H9 (cell line): ENCODE data around the gene CDYL2. TPM values are rescaled to one million over a fixed set of nuclear protein-coding genes. Genes with fewer than 3 reads are reported as not detected.

Experiments
- DNase-seq: peaks from one replicate; pipeline ENCODE4 v3.0.0-alpha.2; 2017
- H2AFZ ChIP-seq: one replicate; pipeline ENCODE4 v1.6.1; 2013; ENCODE audit warnings: mild to moderate bottlenecking, low read length, control low read depth, moderate library complexity
- H2AK5ac ChIP-seq: 2 replicates; pipeline ENCODE4 v1.6.1; 2013; ENCODE audit warnings: low read length, control low read depth, mixed read lengths; ENCODE audit not compliant: insufficient read length
- H2BK120ac ChIP-seq: one replicate; pipeline ENCODE4 v1.6.1; 2013; ENCODE audit warnings: low read depth, mild to moderate bottlenecking, low read length, control low read depth, inconsistent platforms; ENCODE audit not compliant: poor library complexity, severe bottlenecking
- H2BK12ac ChIP-seq: 2 replicates; pipeline ENCODE4 v1.6.1; 2013; ENCODE audit warnings: low read length, control low read depth, mixed read lengths, low read depth; ENCODE audit not compliant: insufficient read length
- H2BK15ac ChIP-seq: 2 replicates; pipeline ENCODE4 v1.6.1; 2013; ENCODE audit warnings: low read depth, low read length, control low read depth
- H2BK20ac ChIP-seq: one replicate; pipeline ENCODE4 v1.6.1; 2013; ENCODE audit warnings: low read depth, mild to moderate bottlenecking, low read length, control low read depth, inconsistent platforms; ENCODE audit not compliant: poor library complexity, severe bottlenecking
- H2BK5ac ChIP-seq: 2 replicates; pipeline ENCODE4 v1.6.1; 2013; ENCODE audit warnings: low read length, control low read depth, mixed read lengths; ENCODE audit not compliant: insufficient read length
- H3K14ac ChIP-seq: 2 replicates; pipeline ENCODE4 v1.6.1; 2013; ENCODE audit warnings: low read length, control low read depth; ENCODE audit not compliant: insufficient read depth
- H3K18ac ChIP-seq: 2 replicates; pipeline ENCODE4 v1.6.1; 2013; ENCODE audit warnings: low read depth, mild to moderate bottlenecking, mixed read lengths, low read length, control low read depth; ENCODE audit not compliant: insufficient read length
- H3K23ac ChIP-seq: 2 replicates; pipeline ENCODE4 v1.6.1; 2013; ENCODE audit warnings: low read length, control low read depth, mixed read lengths, low read depth; ENCODE audit not compliant: insufficient read length
- H3K23me2 ChIP-seq: 2 replicates; pipeline ENCODE4 v1.6.1; 2013; ENCODE audit warnings: low read depth, mild to moderate bottlenecking, mixed read lengths, low read length, control low read depth; ENCODE audit not compliant: insufficient read length, poor library complexity, severe bottlenecking
- H3K27ac ChIP-seq: 2 replicates; pipeline ENCODE4 v1.5.1; 2013; ENCODE audit warnings: low read length, control low read depth, mixed read lengths, low read depth; ENCODE audit not compliant: insufficient read length
- H3K27me3 ChIP-seq: 2 replicates; pipeline ENCODE4 v1.6.1; 2013; ENCODE audit warnings: low read length, control low read depth, inconsistent platforms; ENCODE audit not compliant: insufficient read depth
- H3K4ac ChIP-seq: 2 replicates; pipeline ENCODE4 v1.6.1; 2013; ENCODE audit warnings: low read depth, mild to moderate bottlenecking, control low read depth, inconsistent platforms, low read length, moderate library complexity
- H3K4me1 ChIP-seq: 2 replicates; pipeline ENCODE4 v1.6.1; 2013; ENCODE audit warnings: low read length, control low read depth, inconsistent platforms; ENCODE audit not compliant: insufficient read depth
- H3K4me2 ChIP-seq: 2 replicates; pipeline ENCODE4 v1.6.1; 2013; ENCODE audit warnings: low read length, control low read depth, mixed read lengths; ENCODE audit not compliant: insufficient read length, insufficient read depth
- H3K56ac ChIP-seq: 2 replicates; pipeline ENCODE4 v1.6.1; 2013; ENCODE audit warnings: low read depth, mild to moderate bottlenecking, mixed read lengths, low read length, control low read depth; ENCODE audit not compliant: insufficient read length
- H3K79me1 ChIP-seq: 2 replicates; pipeline ENCODE4 v1.6.1; 2013; ENCODE audit warnings: low read depth, mild to moderate bottlenecking, moderate library complexity, low read length, control low read depth, inconsistent platforms; ENCODE audit not compliant: insufficient read depth, poor library complexity, severe bottlenecking
- H3K79me2 ChIP-seq: 2 replicates; pipeline ENCODE4 v1.6.1; 2013; ENCODE audit warnings: low read length, control low read depth, inconsistent platforms; ENCODE audit not compliant: insufficient read depth
- H3K9ac ChIP-seq: 2 replicates; pipeline ENCODE4 v1.6.1; 2013; ENCODE audit warnings: low read length, control low read depth, mixed read lengths; ENCODE audit not compliant: insufficient read length; ENCODE audit errors: extremely low read depth
- H3K9me3 ChIP-seq: one replicate; pipeline ENCODE4 v1.6.1; 2013; ENCODE audit warnings: low read depth, low read length, inconsistent platforms; ENCODE audit not compliant: control insufficient read depth
- H3T11ph ChIP-seq: one replicate; pipeline ENCODE4 v1.6.1; 2013; ENCODE audit warnings: mild to moderate bottlenecking, low read length, control low read depth, inconsistent platforms
- H4K20me1 ChIP-seq: one replicate; pipeline ENCODE4 v1.6.1; 2013; ENCODE audit not compliant: control insufficient read depth, insufficient read length, insufficient read depth
- H4K5ac ChIP-seq: 2 replicates; pipeline ENCODE4 v1.6.1; 2013; ENCODE audit warnings: low read depth, mild to moderate bottlenecking, mixed read lengths, low read length, control low read depth; ENCODE audit not compliant: insufficient read length
- H4K8ac ChIP-seq: replicated peaks from 2 replicates; pipeline ENCODE4 v1.6.1; 2013; ENCODE audit warnings: low read length, control low read depth, mixed read lengths, low read depth; ENCODE audit not compliant: insufficient read length
- H4K91ac ChIP-seq: 2 replicates; pipeline ENCODE4 v1.6.1; 2013; ENCODE audit warnings: low read depth, mild to moderate bottlenecking, moderate library complexity, mixed read lengths, low read length, control low read depth; ENCODE audit not compliant: insufficient read length
- H3K27ac Mint-ChIP-seq, 3 experiments: 2 replicates in 2 of 3; 3 replicates in 1 of 3; pipeline ENCODE4 v1.8.0; 2020 to 2021; ENCODE audit warnings: mixed read lengths in 3 of 3, mild to moderate bottlenecking in 1 of 3, moderate library complexity in 1 of 3
- H3K27me3 Mint-ChIP-seq: 2 replicates; pipeline ENCODE4 v1.8.0; 2021; ENCODE audit warnings: low read depth, mild to moderate bottlenecking, moderate library complexity, mixed read lengths
- H3K36me3 Mint-ChIP-seq, 3 experiments: 2 replicates in 2 of 3; 3 replicates in 1 of 3; pipeline ENCODE4 v1.8.0; 2020 to 2021; ENCODE audit warnings: low read depth in 3 of 3, mixed read lengths in 3 of 3; ENCODE audit not compliant: insufficient read depth in 1 of 3
- H3K4me1 Mint-ChIP-seq, 2 experiments: 2 replicates each; pipeline ENCODE4 v1.8.0; 2020; ENCODE audit warnings: mixed read lengths in 2 of 2
- H3K4me3 Mint-ChIP-seq, 2 experiments: 2 replicates in 1 of 2; 3 replicates in 1 of 2; pipeline ENCODE4 v1.8.0; 2020 to 2021; ENCODE audit warnings: mild to moderate bottlenecking in 2 of 2, mixed read lengths in 2 of 2, moderate library complexity in 1 of 2
- H3K9me3 Mint-ChIP-seq, 2 experiments: 2 replicates in 1 of 2; 3 replicates in 1 of 2; pipeline ENCODE4 v1.8.0; 2020; ENCODE audit warnings: mild to moderate bottlenecking in 2 of 2, mixed read lengths in 2 of 2, moderate library complexity in 1 of 2
- WGBS: extraction: QIAGEN DNeasy Blood & Tissue Kit; methylation state at CpG from one replicate; pipeline ENCODE4 v1.1.7; 2013; ENCODE audit warnings: missing lambda C conversion rate, low lambda C conversion rate, mixed read lengths; ENCODE audit not compliant: insufficient read length; ENCODE audit errors: extremely low coverage; 5-methylcytosine and 5-hydroxymethylcytosine counted together
- total RNA-seq: library from RNA; stranded (reverse); gene quantifications from 2 replicates; pipeline ENCODE4 v1.2.1, GENCODE V29; 2021
- TF ChIP-seq, protein P1 (sequence below): fragments of 200-600 bp; sonication (generic); conservative IDR thresholded peaks from 3 replicates; pipeline ENCODE4 v1.8.0; 2021; ENCODE audit warnings: antibody characterized with exemption, mild to moderate bottlenecking

The CDYL2 gene
- total RNA-seq, 1 experiment from 2014 or later = 4.2 TPM

DNA sequence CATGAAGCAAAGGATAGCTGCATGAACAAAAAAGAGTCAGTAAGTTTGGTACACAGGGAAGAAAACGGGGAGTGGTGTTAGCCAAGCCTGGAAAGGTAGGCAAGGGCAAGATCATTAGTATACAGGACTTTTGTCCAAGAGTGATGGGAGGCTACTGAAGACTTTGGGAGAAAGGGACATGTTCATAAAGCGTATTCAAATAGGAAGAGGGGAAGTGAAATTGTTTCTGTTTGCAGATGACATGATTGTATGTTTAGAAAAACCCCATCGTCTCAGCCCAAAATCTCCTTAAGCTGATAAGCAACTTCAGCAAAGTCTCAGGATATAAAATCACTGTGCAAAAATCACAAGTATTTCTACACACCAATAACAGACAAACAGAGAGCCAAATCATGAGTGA is 19.4 kb downstream of the CDYL2 start:
- H4K8ac ChIP-seq = no peak overlapping the region
- no peak overlapping the region for H3T11ph ChIP-seq
- H3K4me2 ChIP-seq = no peak overlapping the region
- H4K5ac ChIP-seq = no peak overlapping the region
- Mint-ChIP-seq H3K4me3 (no peak overlapping the region), H3K27ac (no peak overlapping the region), H3K4me1 (peaks cover 12 to 13% of the 10 kb centered on the region in 2 experiments), H3K27me3 (no peaks in the 10 kb centered on the region; the same call in 1 of the 2 replicates), H3K36me3 (peaks cover 3 to 15% (median 4%) of the 10 kb centered on the region in 3 experiments; a peak in 5 of 7 replicates), H3K9me3 (peaks cover 21 to 37% of the 10 kb centered on the region in 2 experiments)
- no peaks in the 10 kb centered on the region for H3K9me3 ChIP-seq
- no peak overlapping the region for H3K18ac ChIP-seq
- H3K27ac ChIP-seq = no peak overlapping the region
- no peak overlapping the region for H2BK5ac ChIP-seq
- no peaks in the 10 kb centered on the region for H4K20me1 ChIP-seq
- no peak overlapping the region for H2BK20ac ChIP-seq
- no peak overlapping the region for H3K23ac ChIP-seq
- no peak for DNase-seq
- no peak overlapping the region for H3K4ac ChIP-seq
- no peak overlapping the region for H3K56ac ChIP-seq
- no peak overlapping the region for H3K9ac ChIP-seq
- H3K23me2 ChIP-seq = no peaks in the 10 kb centered on the region
- no CpG with 5 or more reads among the region's 3 CpGs for WGBS
- H3K4me1 ChIP-seq = no peaks in the 10 kb centered on the region; the same call in 1 of the 2 replicates
- TF ChIP-seq, protein P1, sequence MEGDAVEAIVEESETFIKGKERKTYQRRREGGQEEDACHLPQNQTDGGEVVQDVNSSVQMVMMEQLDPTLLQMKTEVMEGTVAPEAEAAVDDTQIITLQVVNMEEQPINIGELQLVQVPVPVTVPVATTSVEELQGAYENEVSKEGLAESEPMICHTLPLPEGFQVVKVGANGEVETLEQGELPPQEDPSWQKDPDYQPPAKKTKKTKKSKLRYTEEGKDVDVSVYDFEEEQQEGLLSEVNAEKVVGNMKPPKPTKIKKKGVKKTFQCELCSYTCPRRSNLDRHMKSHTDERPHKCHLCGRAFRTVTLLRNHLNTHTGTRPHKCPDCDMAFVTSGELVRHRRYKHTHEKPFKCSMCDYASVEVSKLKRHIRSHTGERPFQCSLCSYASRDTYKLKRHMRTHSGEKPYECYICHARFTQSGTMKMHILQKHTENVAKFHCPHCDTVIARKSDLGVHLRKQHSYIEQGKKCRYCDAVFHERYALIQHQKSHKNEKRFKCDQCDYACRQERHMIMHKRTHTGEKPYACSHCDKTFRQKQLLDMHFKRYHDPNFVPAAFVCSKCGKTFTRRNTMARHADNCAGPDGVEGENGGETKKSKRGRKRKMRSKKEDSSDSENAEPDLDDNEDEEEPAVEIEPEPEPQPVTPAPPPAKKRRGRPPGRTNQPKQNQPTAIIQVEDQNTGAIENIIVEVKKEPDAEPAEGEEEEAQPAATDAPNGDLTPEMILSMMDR = no peak
- no peaks in the 10 kb centered on the region for H3K27me3 ChIP-seq
- H3K79me2 ChIP-seq = no peaks in the 10 kb centered on the region
- H2BK120ac ChIP-seq = no peak overlapping the region
- H2BK15ac ChIP-seq = no peak overlapping the region
- no peak overlapping the region for H3K14ac ChIP-seq
- H2BK12ac ChIP-seq = no peak overlapping the region
- no peak overlapping the region for H2AFZ ChIP-seq
- H3K79me1 ChIP-seq = no peaks in the 10 kb centered on the region
- H2AK5ac ChIP-seq = no peak overlapping the region
- no peak overlapping the region for H4K91ac ChIP-seq
